ES-I3 (cell line): ENCODE data around the gene RAB40AL.
"Not testable (repeated sequence)": the region's sequence is repeated elsewhere in the genome, so short reads cannot be mapped to it uniquely, and the experiment has no call there.

Experiments
- H3K36me3 ChIP-seq: 2 replicates; pipeline ENCODE4 v1.6.1; 2013; ENCODE audit warnings: mild to moderate bottlenecking, low read length, control low read depth, moderate library complexity; ENCODE audit not compliant: insufficient read depth
- H3K4me1 ChIP-seq: 2 replicates; pipeline ENCODE4 v1.6.1; 2013; ENCODE audit warnings: mild to moderate bottlenecking, control low read depth, low read length; ENCODE audit not compliant: insufficient read depth
- H3K9ac ChIP-seq: 2 replicates; pipeline ENCODE4 v1.6.1; 2013; ENCODE audit warnings: low read depth, mild to moderate bottlenecking, low read length, moderate library complexity
- H3K9me3 ChIP-seq: 2 replicates; pipeline ENCODE4 v1.6.1; 2013; ENCODE audit warnings: mild to moderate bottlenecking, low read length, moderate library complexity; ENCODE audit not compliant: control insufficient read depth, insufficient read depth

RAB40AL gene, protein sequence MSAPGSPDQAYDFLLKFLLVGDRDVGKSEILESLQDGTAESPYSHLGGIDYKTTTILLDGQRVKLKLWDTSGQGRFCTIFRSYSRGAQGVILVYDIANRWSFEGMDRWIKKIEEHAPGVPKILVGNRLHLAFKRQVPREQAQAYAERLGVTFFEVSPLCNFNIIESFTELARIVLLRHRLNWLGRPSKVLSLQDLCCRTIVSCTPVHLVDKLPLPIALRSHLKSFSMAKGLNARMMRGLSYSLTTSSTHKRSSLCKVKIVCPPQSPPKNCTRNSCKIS

DNA sequence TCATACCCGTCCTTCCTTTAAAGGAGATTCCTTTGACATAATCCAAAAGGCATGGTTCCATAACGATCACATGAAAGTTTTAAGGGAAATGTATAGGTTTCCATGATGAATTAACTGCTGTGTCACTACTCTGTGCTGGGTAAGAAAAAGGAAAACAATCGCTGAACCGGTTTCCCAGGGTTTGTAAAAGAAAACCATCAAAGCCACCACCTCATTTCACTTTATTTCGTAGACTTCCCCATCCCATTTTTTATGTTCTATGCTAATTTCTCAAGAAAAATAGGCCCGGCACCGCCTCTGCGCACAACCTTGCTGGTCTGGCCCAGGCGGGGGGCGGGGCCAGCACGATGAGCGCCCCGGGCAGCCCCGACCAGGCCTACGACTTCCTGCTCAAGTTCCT lies at the start of gene RAB40AL:
RAB40AL (plus strand) TSS at position 301 of the 400 bp plus-strand sequence; CDS start at position 348, 47 bp downstream.
- not testable (repeated sequence) for H3K9ac ChIP-seq, H3K9me3 ChIP-seq, H3K4me1 ChIP-seq, H3K36me3 ChIP-seq

DNA sequence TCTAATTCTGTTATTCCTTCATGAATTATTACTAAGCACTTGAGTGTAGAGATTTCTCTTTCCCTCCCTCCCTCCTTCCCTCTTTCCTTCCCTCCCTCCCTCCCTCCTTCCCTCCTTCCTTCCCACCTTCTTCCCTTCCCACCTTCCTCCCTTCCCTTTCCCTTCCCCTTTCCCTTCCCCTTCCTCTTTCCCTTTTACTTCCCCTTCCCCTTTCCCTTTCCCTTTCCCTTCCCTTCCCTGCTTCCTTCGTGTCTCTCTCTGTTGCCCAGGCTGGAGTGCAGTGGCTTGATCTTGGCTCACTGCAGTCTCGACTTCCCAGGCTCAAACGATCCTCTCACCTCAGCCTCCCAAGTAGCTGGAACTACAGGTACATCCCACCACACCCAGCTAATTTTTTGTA lies 49.4 kb upstream of the RAB40AL start:
- no peaks in the 10 kb centered on the region for H3K9me3 ChIP-seq
- no peaks in the 10 kb centered on the region for H3K4me1 ChIP-seq
- no peaks in the 10 kb centered on the region; the same call in 1 of the 2 replicates for H3K36me3 ChIP-seq
- no peak overlapping the region for H3K9ac ChIP-seq

DNA sequence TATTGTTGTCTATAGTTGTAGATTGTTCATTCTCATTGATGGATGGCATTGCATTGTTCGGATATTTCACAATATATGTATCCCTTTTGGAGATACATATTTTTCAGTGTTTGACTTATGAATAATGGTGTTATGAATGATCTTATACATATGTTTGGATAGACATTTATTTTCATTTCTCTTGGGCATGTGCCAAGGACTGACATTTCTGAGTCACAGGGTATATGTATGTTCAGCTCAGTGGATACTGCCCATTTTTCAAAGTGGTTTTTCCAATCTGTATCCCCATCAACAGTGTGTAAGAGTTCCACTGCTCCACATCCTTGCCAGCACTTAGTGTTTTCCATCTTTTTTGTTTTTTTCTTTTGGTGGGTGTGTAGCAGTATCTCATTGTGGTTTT lies 45.0 kb upstream of the RAB40AL start:
- H3K36me3 ChIP-seq: no peaks in the 10 kb centered on the region; the same call in 1 of the 2 replicates

DNA sequence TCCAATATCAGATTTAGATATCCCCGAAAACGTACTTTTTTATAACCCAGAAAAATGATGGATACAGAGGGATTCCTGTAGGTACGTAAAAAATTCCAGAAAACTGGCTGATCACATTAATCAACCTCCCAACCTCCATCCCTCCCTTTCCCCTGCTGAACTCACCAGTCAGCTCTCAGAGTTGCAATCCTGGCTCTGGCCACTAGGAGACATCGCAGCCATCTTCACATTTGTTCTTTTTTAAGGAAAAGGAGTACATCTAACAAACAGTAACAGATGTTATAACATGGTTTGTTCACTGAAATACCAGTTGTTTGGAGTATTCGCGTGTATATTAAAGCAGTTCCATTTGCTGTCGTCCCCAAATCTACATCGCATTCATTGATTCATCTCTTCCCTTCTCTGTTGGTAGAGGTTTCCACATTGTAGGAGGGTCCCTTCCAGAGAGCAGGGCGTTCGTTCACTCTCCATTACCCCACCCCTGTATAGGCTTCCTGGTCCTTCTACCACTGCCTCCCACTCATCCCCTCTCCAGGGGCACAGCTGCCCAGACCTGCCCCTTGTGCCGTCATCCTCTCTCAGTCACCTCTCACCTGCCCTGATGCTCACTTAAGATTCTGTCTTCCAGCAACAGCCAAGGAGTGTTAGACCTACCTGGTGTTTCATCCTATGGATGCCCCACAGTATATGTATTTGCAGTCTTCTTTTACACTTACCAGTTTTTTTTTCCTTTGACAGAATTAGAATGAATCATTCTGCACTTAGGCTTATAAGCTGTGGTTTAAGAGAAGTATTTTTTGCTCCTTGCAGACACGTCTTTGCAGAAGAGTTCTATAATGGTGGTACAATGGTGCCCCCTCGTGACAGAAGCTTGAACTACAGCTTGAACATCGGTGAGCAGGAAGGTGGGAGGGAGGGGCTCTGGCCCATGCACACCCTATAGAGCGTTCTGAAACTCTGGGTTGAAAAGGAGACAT lies 36.8 kb upstream of the RAB40AL start:
- no peaks in the 10 kb centered on the region for H3K9me3 ChIP-seq
- no peak overlapping the region for H3K9ac ChIP-seq
- H3K4me1 ChIP-seq: no peaks in the 10 kb centered on the region
- peaks cover 2% of the 10 kb centered on the region; the same call in 1 of the 2 replicates for H3K36me3 ChIP-seq

More for the DNA sequence above, 45.0 kb upstream of the RAB40AL start:
- Histone ChIP-seq H3K9ac (no peak overlapping the region), H3K4me1 (no peaks in the 10 kb centered on the region), H3K9me3 (no peaks in the 10 kb centered on the region)

DNA sequence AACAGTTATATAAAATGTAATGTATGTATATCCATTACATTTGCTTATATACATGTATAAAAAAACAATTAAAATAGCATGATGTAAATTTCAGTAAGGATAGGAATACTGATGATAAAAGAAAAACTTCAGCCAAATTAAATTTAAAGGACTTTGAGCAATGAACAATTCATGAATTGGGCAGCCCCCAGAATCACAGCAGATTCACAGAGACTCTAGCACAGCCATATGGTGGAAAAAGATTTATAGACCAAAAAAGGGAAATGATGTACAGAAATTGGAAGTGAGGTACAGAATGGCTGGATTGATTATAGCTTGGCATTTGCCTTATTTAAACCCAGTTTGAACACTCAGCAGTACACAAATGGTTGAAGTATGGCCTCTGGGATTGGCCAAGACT lies 34.7 kb upstream of the RAB40AL start:
- peaks cover 6% of the 10 kb centered on the region for H3K36me3 ChIP-seq
- H3K9me3 ChIP-seq: no peaks in the 10 kb centered on the region
- H3K9ac ChIP-seq: no peak overlapping the region
- no peaks in the 10 kb centered on the region for H3K4me1 ChIP-seq

DNA sequence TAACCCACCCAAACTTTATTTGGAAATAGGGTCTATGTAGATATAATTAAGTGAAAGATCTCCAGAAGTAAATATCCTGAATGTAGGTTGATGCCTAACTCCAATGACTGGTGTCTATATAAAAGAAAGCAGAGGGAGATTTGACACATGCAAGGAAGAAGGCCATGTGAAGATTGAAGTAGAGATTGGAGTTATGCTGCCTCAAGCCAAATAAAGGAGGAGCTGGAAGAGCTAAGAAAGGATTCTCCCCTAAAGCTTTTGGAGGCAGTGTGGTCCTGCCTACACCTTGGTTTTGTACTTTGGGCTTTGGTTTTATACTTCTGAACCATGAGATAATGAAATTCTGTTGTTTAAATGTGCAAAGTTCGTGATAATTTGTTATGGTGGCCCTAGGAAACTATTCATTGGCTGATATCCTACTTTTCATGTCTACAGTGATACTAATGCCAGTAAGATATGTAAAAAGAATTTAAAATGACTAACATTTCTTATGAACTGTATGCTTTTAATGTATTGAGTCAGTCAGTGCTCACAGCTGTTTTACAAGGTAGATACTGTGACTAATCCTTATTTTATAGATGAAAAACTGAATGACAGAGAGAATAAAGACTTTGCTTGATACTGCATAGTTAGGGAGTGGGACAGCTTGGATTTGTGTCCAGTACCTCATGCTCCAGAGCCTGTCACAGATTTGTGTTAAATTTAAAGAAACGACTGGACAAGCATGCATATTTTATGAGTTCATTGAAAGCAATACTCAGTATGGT lies 5.9 kb upstream of the RAB40AL start:
- H3K9me3 ChIP-seq: no peaks in the 10 kb centered on the region
- peaks cover 10% of the 10 kb centered on the region for H3K4me1 ChIP-seq
- H3K36me3 ChIP-seq: no peaks in the 10 kb centered on the region
- H3K9ac ChIP-seq: no peak overlapping the region

DNA sequence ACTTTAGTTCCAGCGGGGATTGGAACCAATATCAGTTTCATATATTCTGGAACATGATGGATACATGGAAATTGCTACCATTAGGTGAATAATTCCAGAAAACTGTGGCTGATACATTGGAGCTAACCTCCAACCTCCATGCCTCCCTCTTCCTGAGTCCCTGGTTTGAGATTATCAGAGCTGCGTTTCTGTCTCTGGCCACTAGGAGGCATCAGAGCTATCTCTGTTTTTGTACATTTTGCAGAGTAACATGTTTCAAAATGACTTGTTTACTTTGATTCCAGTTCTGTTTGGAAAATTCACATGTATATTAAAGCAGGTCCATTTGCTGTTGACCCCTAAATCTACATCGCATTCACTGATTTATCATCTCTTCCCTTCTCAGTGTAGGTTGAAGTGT lies 2.4 kb upstream of the RAB40AL start:
- H3K9ac ChIP-seq: no peak overlapping the region
- no peaks in the 10 kb centered on the region for H3K36me3 ChIP-seq
- no peaks in the 10 kb centered on the region for H3K9me3 ChIP-seq
- H3K4me1 ChIP-seq: peaks cover 10% of the 10 kb centered on the region

DNA sequence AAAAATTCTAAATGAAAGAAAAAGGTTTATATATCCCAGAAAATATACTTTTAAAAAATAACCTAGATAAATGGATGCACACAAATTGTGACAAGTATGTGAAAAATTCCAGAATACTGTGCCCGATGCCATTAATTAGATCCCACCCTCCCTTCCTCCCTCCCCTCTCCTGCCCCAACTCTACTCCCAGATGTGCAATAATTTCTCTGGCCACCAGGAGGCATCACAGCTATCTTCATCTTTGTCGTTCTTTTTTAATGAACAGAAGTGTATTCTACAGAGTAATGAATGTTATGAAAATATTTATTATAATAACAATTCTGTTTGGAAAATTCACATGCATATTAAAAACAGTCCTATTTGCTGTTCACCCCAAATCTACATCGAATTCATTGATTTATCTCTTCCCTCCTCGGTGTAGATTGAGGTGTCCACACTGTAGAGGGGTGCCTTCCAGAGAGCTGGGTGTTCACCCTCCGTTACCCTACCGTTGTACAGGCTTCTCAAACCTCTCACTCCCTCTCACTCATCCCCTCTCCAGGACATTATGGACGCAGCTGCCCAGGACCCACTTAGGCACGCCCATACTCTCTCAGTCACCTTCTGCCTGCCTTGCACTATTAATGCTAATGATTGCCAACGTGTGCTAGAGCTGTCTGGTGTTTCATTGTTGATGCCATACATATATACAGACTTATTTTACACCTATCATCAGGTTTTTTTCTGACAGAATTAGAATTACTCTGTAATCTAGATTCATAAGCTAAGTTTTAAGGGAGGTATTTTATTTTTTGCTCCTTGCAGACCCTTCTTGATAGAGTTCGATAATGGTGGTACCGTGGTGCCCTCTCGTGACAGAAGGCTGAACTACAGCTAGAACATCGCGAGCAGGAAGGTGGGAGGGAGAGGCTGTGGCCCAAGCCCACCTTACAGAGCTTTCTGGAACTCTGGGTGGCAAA lies 14.1 kb downstream of the RAB40AL start:
- Histone ChIP-seq H3K9ac (peak overlapping the region; percentile 71; the same call in 1 of the 2 replicates), H3K4me1 (no peaks in the 10 kb centered on the region), H3K9me3 (no peaks in the 10 kb centered on the region), H3K36me3 (no peaks in the 10 kb centered on the region)

DNA sequence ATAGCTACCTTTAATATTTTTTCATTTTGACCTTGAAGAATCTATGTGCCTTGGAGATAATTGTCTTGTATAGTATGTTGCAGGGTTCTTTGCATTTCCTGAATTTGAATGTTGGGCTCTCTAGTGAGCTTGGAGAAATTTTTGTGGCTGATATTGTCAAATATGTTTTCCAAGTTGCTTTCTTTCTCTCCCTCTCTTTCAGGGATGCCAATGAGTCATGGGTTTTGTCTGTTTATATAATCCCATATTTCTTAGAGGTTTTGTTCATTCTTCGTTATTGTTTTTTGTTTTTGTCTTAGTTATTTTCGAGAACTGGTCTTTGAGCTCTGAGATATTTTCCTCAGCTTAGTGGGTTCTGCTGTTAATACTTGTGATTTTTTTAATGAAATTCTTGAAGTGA lies 20.7 kb downstream of the RAB40AL start:
- no peaks in the 10 kb centered on the region for H3K9me3 ChIP-seq
- peaks cover 8% of the 10 kb centered on the region; the same call in 1 of the 2 replicates for H3K4me1 ChIP-seq
- no peak overlapping the region for H3K9ac ChIP-seq
- H3K36me3 ChIP-seq: no peaks in the 10 kb centered on the region

DNA sequence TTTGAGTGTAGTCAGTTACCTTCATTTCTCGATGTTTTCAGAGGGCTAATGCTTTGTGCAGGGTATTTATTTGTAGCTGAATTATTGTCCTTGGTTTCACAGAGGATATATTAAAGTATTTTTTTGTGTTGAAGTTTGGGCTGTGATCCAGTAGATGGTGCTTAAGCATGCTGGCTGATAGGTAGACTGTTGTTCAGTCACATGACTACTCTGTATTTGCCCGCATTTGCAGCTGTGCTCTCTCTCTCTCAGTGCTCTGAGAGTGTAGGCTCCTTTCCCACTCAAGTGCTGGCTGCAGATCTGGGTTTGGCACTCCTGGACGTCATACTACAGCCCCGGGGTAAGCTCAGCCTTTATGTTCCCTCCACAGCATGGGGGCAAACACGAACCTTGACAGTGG lies 21.7 kb downstream of the RAB40AL start:
- H3K9ac ChIP-seq: no peak overlapping the region
- H3K4me1 ChIP-seq: peaks cover 8% of the 10 kb centered on the region; the same call in 1 of the 2 replicates
- H3K36me3 ChIP-seq: no peaks in the 10 kb centered on the region
- H3K9me3 ChIP-seq: no peaks in the 10 kb centered on the region

DNA sequence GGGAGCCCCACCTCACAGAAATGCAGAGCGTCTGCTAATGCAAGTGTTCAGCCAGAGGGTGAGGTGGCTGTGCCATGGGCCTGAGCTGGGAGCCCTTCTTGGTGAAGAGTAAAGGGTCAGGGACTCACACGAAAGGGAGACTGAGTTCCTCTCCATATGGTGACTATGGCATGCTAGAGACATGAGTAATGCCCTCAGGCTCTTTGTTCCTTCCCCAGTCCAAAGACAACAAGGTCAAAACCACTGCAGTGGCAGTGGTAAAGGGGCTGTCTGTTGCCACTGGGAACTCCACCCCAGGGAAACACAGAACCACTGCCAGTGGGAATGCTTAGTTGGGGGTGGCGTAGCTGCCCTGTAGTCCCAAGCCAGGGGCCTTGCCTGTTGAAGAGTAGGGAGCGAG lies 22.4 kb downstream of the RAB40AL start:
- H3K36me3 ChIP-seq: no peaks in the 10 kb centered on the region

DNA sequence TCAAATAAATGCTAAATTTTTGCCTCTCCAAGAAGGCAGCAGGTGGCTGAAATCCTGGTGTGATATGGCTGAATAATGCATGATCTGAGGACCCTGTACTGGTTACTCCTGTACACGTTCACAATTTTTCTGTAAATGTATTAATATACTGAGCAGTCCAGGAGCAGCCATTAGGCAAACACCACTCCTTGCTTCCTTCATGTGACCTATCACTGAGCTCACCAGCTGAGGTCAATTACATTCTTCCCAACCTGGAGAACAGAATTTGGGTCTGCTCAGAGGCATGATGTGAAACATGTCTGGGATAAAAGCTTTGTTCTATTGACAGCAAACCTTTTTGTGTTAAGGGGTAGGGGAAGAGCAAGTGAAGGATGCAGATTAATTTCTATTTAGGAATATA lies 26.9 kb downstream of the RAB40AL start:
- H3K9me3 ChIP-seq: no peaks in the 10 kb centered on the region
- H3K9ac ChIP-seq: no peak overlapping the region
- H3K36me3 ChIP-seq: no peaks in the 10 kb centered on the region
- H3K4me1 ChIP-seq: peaks cover 6% of the 10 kb centered on the region; the same call in 1 of the 2 replicates

More for the DNA sequence above, 22.4 kb downstream of the RAB40AL start:
- H3K9ac ChIP-seq: no peak overlapping the region
- no peaks in the 10 kb centered on the region for H3K9me3 ChIP-seq
- peaks cover 8% of the 10 kb centered on the region; the same call in 1 of the 2 replicates for H3K4me1 ChIP-seq

DNA sequence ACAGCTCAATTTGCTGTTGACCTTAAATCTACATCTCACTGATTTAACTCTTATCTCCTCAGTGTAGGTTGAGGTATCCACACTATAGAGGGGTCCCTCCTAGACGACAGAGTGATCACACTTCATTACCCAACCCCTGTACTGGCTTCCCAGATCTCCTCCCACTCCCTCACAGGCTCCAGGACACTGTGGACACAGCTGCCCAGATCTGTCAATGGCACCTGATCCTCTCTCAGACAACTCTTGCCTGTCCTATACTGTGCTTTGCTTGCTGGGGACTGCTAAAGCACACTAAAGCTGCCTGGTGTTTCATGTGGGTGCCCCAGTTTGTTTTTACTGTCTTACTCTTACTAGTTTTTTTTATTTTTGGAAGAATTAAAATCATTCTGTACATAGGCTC lies 27.9 kb downstream of the RAB40AL start:
- no peaks in the 10 kb centered on the region; the same call in 1 of the 2 replicates for H3K4me1 ChIP-seq
- H3K9ac ChIP-seq: no peak overlapping the region
- H3K36me3 ChIP-seq: no peaks in the 10 kb centered on the region
- H3K9me3 ChIP-seq: peaks cover 6% of the 10 kb centered on the region; the same call in 1 of the 2 replicates
